ENCODE results near the gene TMEM63B. TPM values are rescaled to one million over a fixed set of nuclear protein-coding genes. Genes with fewer than 3 reads are reported as not detected.
A peak's percentile ranks its signal among the peaks of the same experiment; 100 is the strongest.

The TMEM63B gene
- total RNA-seq, 1 donor from 2014 or later = 44.5 TPM

DNA sequence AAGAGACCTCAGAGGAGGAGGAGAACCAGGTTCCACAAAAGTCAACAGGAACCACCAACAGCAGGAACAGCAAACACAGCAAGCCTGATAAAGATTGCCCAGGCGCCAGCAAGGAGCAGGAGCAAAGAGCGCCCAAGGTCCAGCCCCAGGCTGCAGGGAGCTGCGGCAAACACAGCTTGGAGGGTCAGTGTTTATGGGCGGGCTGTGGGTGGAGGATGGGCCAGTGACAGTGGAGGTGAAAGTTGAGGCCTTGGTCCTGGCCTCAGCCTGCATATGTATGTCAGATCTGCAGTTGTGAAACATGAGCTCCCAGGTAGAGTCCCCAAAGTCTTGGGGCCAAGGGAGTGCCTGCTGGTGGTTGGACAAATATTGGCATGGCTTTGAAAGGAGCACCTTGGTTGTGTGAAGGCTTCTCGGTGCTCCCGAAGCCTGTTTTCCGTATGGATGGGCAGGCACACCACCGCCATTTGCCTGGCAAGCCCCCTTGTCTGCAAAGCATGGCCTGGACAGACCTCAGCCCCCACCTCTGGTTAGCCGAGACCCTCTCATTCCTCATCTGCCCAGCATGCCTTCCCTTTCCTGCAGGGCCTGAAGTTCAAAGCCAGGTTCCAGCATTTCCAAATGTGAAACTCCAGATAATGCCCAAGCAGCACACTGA lies 29.3 kb downstream of the TMEM63B start:
- ATAC-seq (no peak), DNase-seq (ENCODE audit: missing footprints) (no peak)
- intact Hi-C loops (cut with DNase I) = no loop called here

- no peak for ATAC-seq
- DNase-seq (ENCODE audit: missing footprints) = no peak
- intact Hi-C loops (cut with DNase I) = no loop called here
These were observed 29.8 kb downstream of the TMEM63B start for GRCh38 chr6:44157152-44157521.

DNA sequence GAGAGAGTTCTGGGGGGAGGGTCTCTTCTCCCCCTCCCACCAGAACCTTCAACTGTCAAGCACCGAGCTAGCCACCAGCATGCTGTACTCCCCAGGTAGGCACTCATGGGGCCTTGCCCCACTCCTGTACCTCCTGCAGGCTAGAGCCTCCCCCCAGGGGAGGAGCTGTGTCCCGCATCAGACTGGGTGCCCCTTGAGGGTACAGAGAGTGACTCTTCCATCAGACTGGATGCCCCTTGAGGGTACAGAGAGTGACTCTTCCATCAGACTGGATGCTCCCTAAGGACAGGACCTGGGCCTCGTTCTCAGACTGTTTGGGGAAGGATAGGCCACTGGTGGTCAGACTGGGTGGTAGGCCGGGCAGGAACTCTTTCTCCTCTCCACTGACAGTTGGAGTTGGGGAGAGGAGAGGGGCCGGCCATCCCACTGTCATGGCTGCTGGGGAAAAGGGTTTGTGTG lies 31.4 kb downstream of the TMEM63B start, which contains the start of gene CAPN11:
Gene CAPN11, plus strand, starts transcription at position 51 of the 459 bp plus-strand sequence. Its CDS starts 29 bp downstream, at position 80.
- DNase-seq (ENCODE audit: missing footprints) = no peak
- intact Hi-C loops (cut with DNase I) = no loop called here
- no peak for ATAC-seq

- intact Hi-C loops (cut with DNase I) = no loop called here
- DNase-seq (ENCODE audit: missing footprints) = no peak
- no peak for ATAC-seq
These were observed 34.6 kb downstream of the TMEM63B start for GRCh38 chr6:44161997-44162338.

GRCh38 chr6:44162876-44163625 lies 35.7 kb downstream of the TMEM63B start:
- ATAC-seq (no peak), DNase-seq (ENCODE audit: missing footprints) (no peak)
- intact Hi-C loops (cut with DNase I) = no loop called here

DNA sequence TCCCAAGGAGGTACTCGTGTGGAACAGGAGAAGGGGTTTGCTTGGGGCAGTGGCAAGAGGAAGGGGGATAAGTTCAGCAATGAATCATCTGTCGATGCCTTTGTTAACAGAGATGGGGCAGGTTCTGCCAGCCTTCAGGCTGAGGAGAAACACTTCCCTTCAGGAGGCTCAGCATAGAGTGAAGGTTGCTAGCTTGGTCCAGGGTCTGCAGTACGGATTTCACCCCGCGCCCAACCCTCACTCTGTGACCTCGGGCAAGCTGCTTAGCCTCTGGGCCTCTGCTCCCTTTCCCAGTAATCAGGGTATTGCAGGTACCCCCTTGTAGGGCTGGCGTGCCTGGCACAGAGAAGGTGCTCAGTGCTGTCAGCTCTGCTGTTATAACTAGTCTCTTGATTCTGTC lies 38.8 kb downstream of the TMEM63B start:
- DNase-seq (ENCODE audit: missing footprints) (no peak), ATAC-seq (no peak)
- intact Hi-C loops (cut with DNase I) = no loop called here

DNA sequence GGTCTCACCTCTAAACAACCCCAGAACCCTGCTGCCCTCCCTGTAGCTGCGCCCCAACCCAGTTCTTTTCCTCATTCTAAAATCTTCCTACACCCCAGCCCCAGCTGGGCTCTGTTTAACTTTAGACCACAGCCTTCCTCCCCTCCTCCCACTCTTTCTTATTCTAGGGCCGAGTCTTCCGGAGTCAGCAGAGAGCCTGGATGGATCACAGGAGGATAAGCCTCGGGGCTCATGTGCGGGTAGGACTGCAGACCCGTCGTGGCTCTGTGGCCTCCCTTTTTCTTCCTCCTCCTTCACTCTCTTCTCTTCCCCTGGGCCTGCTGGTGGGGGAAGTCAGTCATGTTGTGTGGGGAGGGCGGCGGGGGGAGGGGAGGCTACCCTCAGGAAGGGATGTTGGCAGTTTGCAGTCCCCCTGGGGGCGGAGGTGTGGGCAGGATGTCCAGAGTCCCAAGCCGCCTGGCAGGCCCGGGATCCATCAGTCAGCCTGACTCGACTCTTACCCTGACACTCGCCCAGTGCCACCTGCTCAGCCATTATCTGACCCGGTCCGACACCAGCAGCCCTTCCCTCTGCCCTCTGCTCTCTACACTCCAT lies 39.3 kb downstream of the TMEM63B start:
- DNase-seq (ENCODE audit: missing footprints) = no peak
- intact Hi-C loops (cut with DNase I) = no loop called here
- no peak for ATAC-seq

- ATAC-seq (no peak), DNase-seq (ENCODE audit: missing footprints) (no peak)
- intact Hi-C loops (cut with DNase I) = no loop called here
These were observed 40.2 kb downstream of the TMEM63B start for GRCh38 chr6:44167567-44167966.

- no peak for DNase-seq (ENCODE audit: missing footprints)
- intact Hi-C loops (cut with DNase I) = no loop called here
- no peak for ATAC-seq
These were observed 41.8 kb downstream of the TMEM63B start for GRCh38 chr6:44169154-44169553.

GRCh38 chr6:44169886-44170570 lies 42.7 kb downstream of the TMEM63B start:
- intact Hi-C loops (cut with DNase I) = loop anchor here (5.0 kb wide), 1 partner anchor 167 kb away; no protein-coding TSS in a partner anchor
- ATAC-seq (no peak), DNase-seq (ENCODE audit: missing footprints) (no peak)

DNA sequence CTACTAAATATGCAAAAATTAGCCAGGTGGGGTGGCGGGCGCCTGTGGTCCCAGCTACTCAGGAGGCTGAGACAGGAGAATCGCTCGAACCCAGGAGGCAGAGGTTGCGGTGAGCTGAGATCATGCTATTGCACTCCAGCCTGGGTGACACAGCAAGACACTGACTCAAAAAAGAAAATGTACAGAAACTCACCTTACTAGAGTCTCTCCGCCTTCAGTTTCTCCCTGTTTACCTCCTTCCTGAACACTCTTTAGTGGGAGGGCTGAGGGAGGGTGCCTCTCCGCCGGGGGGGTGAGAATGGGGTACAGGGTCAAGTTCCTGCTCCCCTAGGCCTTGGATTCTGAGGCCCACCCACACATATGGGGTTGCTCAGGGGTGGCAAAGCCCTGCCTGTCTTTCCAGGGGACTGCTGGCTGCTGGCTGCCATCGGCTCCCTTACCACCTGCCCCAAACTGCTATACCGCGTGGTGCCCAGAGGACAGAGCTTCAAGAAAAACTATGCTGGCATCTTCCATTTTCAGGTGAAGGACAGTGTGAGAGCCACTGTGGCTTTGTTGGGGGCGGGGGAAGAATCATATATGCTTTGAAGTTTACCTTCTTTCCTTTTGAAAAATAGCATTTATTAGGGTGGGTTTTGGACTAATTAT lies 44.7 kb downstream of the TMEM63B start:
- no peak for DNase-seq (ENCODE audit: missing footprints)
- intact Hi-C loops (cut with DNase I) = loop anchor here (1.0 to 5.0 kb wide), 2 partner anchors 62 to 165 kb away; no protein-coding TSS in a partner anchor
- no peak for ATAC-seq

GRCh38 chr6:44172731-44173500 lies 45.6 kb downstream of the TMEM63B start:
- intact Hi-C loops (cut with DNase I) = loop anchor here (1.0 to 5.0 kb wide), 2 partner anchors 61 to 164 kb away; no protein-coding TSS in a partner anchor
- ATAC-seq (peak; percentile 94), DNase-seq (ENCODE audit: missing footprints) (peak; percentile 90)

- ATAC-seq (no peak), DNase-seq (ENCODE audit: missing footprints) (peak; percentile 66)
- intact Hi-C loops (cut with DNase I) = no loop called here
These were observed 48.9 kb downstream of the TMEM63B start for GRCh38 chr6:44176130-44176761.

DNA sequence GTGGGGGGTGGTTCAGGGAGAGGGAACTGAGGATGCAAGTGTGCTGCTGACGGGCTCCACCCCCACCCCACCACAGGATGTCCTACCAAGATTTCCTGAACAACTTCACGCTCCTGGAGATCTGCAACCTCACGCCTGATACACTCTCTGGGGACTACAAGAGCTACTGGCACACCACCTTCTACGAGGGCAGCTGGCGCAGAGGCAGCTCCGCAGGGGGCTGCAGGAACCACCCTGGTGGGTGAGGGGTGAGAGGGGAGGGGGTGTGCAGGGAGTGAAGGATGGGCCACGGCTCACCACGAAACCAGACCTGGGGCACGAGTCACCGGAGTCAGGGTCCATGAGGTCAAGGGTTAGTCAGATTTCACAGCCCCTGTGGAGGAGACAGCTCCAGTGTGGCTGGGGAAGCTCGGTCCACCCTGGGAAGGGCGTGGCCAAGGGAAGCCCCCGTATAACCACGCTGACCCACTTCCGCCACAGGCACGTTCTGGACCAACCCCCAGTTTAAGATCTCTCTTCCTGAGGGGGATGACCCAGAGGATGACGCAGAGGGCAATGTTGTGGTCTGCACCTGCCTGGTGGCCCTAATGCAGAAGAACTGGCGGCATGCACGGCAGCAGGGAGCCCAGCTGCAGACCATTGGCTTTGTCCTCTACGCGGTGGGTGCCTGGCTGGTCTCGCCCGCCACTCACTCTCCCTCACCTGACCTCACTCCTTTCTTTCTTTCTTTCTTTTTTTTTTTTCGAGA lies 49.6 kb downstream of the TMEM63B start:
- DNase-seq (ENCODE audit: missing footprints) (no peak), ATAC-seq (no peak)
- intact Hi-C loops (cut with DNase I) = no loop called here

DNA sequence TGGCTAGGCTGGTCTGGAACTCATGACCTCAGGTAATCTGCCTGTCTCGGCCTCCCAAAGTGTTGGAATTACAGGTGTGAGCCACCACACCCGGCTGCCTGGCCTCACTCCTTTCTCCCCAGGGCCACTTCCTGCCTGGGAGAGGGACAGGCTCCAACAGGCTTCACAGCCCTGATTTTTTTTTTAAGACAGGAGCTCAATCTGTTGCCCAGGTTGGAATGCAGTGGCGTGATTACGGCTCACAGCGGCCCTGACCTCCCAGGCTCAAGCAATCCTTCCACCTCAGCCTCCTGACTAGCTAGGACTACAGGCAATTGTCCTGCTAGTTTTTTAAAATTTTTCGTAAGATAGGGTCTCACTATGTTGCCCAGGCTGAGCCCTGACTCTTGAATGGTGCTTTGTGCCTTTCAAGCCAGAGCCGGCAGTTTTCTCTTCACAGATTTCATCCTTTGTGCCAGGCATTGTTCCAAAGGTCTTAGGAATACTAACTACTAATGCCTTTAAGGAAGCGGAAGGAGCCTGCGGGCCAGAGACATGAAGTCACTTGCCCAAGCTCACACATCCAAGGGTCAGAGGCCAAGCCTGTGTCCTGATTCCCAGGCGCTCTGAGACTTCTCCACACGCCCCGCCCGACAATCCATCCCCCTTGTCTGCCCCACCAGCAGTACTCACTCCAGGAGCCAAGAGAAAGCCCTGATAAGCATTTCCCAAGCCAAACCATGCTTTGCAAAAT lies 50.5 kb downstream of the TMEM63B start:
- peak; percentile 87 for DNase-seq (ENCODE audit: missing footprints)

DNA sequence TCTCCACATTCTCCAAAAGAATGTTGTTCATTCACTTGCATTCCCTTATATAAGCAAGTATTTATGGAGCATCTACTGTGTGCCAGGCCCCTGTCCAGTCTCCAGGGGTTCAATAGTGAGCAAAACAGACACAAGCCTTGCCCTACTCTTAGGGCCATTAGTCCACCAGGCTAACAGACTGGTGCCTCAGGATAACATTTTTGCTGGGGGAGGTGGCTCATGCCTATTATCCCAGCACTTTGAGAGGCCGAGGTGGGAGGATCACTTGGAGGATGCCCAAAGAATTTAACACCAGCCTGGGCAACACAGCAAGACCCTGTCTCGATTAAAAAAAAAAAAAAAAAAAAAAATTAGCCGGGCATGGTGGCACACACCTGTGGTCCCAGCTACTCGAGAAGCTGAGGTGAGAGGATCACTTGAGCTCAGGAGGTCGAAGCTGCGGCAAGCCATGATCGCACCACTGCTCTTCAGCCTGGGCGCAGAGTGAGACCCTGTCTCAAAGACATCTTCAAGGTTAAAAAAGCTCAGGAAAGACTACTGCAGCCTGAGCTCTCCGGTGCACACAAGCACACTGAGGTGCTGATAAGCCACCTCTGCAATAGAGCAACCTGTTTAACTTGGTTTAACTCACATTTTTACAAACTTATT lies 51.2 kb downstream of the TMEM63B start:
- DNase-seq (ENCODE audit: missing footprints) = no peak
- intact Hi-C loops (cut with DNase I) = no loop called here
- peak; percentile 6 for ATAC-seq

More for the DNA sequence above, 50.5 kb downstream of the TMEM63B start:
- intact Hi-C loops (cut with DNase I) = no loop called here
- ATAC-seq = peak; percentile 94
